GM19324 (cell line): ENCODE data around the gene ZDHHC5.
"Not testable (repeated sequence)": the region's sequence is repeated elsewhere in the genome, so short reads cannot be mapped to it uniquely, and the experiment has no call there.

Source experiments
- ATAC-seq: cut with Tn5 transposase; IDR thresholded peaks from one replicate; pipeline ENCODE4 v1.9.1; 2021; ENCODE audit warnings: mild to moderate bottlenecking, moderate library complexity; ENCODE audit not compliant: unreplicated experiment, low FRiP score

Gene ZDHHC5

GRCh38 chr11:57644748-57645688, 22.9 kb upstream of the ZDHHC5 start:
- peak; percentile 48 for ATAC-seq

- no peak for ATAC-seq
Observed at GRCh38 chr11:57645689-57646085, 22.2 kb upstream of the ZDHHC5 start.

- ATAC-seq = no peak
Observed at GRCh38 chr11:57646194-57646798, 21.6 kb upstream of the ZDHHC5 start.

- no peak for ATAC-seq
Observed at GRCh38 chr11:57646799-57647303, 21.1 kb upstream of the ZDHHC5 start.

- ATAC-seq = no peak
Observed at GRCh38 chr11:57647372-57647771, 20.5 kb upstream of the ZDHHC5 start.

- no peak for ATAC-seq
Observed at GRCh38 chr11:57647960-57648800, 19.7 kb upstream of the ZDHHC5 start.

- no peak for ATAC-seq
Observed at GRCh38 chr11:57648801-57649735, 18.8 kb upstream of the ZDHHC5 start.

GRCh38 chr11:57649826-57650738, 17.8 kb upstream of the ZDHHC5 start, which contains the start of gene YPEL4:
Gene YPEL4, minus strand, starts transcription at chr11:57649912. Its CDS starts 2,805 bp downstream, at chr11:57647107.
- ATAC-seq = no peak

GRCh38 chr11:57650739-57651090, 17.2 kb upstream of the ZDHHC5 start:
- no peak for ATAC-seq

- no peak for ATAC-seq
Observed at GRCh38 chr11:57651408-57651807, 16.5 kb upstream of the ZDHHC5 start.

GRCh38 chr11:57652230-57652629, 15.7 kb upstream of the ZDHHC5 start:
- ATAC-seq = not testable (repeated sequence)

- no peak for ATAC-seq
Observed at GRCh38 chr11:57652662-57653061, 15.3 kb upstream of the ZDHHC5 start.

GRCh38 chr11:57653163-57653562, 14.8 kb upstream of the ZDHHC5 start:
- ATAC-seq = no peak

- ATAC-seq = no peak
Observed at GRCh38 chr11:57656885-57657193, 11.1 kb upstream of the ZDHHC5 start.

- peak; percentile 99 for ATAC-seq
Observed at GRCh38 chr11:57657194-57658022, 10.5 kb upstream of the ZDHHC5 start, which contains the start of gene CLP1. Gene CLP1, plus strand, starts transcription at chr11:57657762. Its CDS starts 1,715 bp downstream, at chr11:57659477.

GRCh38 chr11:57658023-57658361, 9.9 kb upstream of the ZDHHC5 start:
- no peak for ATAC-seq

GRCh38 chr11:57659669-57660068, 8.2 kb upstream of the ZDHHC5 start:
- no peak for ATAC-seq

GRCh38 chr11:57662893-57663292, 5.0 kb upstream of the ZDHHC5 start:
- no peak for ATAC-seq
